Esophagus muscularis mucosa (tissue), 4 donors: ENCODE measurements around the gene EHF. TPM values are rescaled to one million over a fixed set of nuclear protein-coding genes. Genes with fewer than 3 reads are reported as not detected.

Experiments
- DNase-seq: peaks from one replicate; pipeline ENCODE4 v3.0.0-alpha.2; 2017; ENCODE audit errors: extremely low spot score
- H3K27ac ChIP-seq, 4 donors: fragments of 200-600 bp; sonication (generic); replicated peaks in 1 of 4; 1 replicate in 3 of 4; 2 replicates in 1 of 4; pipeline ENCODE4 v1.5.1; 2016 to 2019; ENCODE audit warnings: mild to moderate bottlenecking in 1 of 4
- H3K27me3 ChIP-seq, 4 donors: fragments of 200-600 bp; sonication (generic); one replicate each; pipeline versions ENCODE4 v1.5.1 to v1.6.0; 2016 to 2019
- H3K36me3 ChIP-seq, 4 donors: fragments of 200-600 bp; sonication (generic); one replicate each; pipeline ENCODE4 v1.5.1; 2016 to 2019
- H3K4me1 ChIP-seq, 4 donors: fragments of 200-600 bp; sonication (generic); one replicate each; pipeline ENCODE4 v1.5.1; 2016 to 2019
- H3K4me3 ChIP-seq, 4 donors: fragments of 200-600 bp; sonication (generic); 1 replicate in 2 of 4; 2 replicates in 2 of 4; pipeline ENCODE4 v1.5.1; 2016 to 2019; ENCODE audit warnings: mild to moderate bottlenecking in 4 of 4, moderate library complexity in 1 of 4
- H3K9me3 ChIP-seq, 4 donors: fragments of 200-600 bp; sonication (generic); 1 replicate in 3 of 4; 2 replicates in 1 of 4; pipeline ENCODE4 v1.5.1; 2016 to 2019
- EP300 ChIP-seq: sonication (generic); formaldehyde crosslinking; IDR thresholded peaks from one replicate; pipeline ENCODE4 v1.6.1; 2017; ENCODE audit warnings: antibody characterized with exemption
- POLR2A ChIP-seq: fragments of 450-650 bp; IDR thresholded peaks from one replicate; pipeline ENCODE4 v1.6.1; 2017; ENCODE audit warnings: antibody characterized with exemption, moderate library complexity, mild to moderate bottlenecking, low read depth
- POLR2AphosphoS5 ChIP-seq, 2 donors: sonication (generic); formaldehyde crosslinking; IDR thresholded peaks; one replicate each; pipeline ENCODE4 v1.6.1; 2017; ENCODE audit warnings: antibody characterized with exemption in 2 of 2
- WGBS: methylation state at CpG from one replicate; pipeline ENCODE4 v1.1.5; 2018; 5-methylcytosine and 5-hydroxymethylcytosine counted together
- intact Hi-C: fragments of 100-400 bp; cut with DNase I; formaldehyde crosslinking; loops from one replicate; pipeline ENCODE4 v1.15.1; 2023
- total RNA-seq, 4 donors: library from RNA; depleted of rRNA; stranded (reverse); fragments of >200 nt; gene quantifications; one replicate each; pipeline versions ENCODE4 v1.1.0 to v1.2.1, GENCODE V29; 2016
- TF ChIP-seq, protein P1 (sequence below), 3 experiments: fragments of 200-600 bp in 2 of 3; fragments of 450-650 bp in 1 of 3; sonication (generic) in 2 of 3; IDR thresholded peaks; one replicate each; pipeline ENCODE4 v1.5.1; 2017 to 2019; ENCODE audit warnings: antibody characterized with exemption in 3 of 3, mild to moderate bottlenecking in 2 of 3, moderate library complexity in 1 of 3

The EHF gene
- total RNA-seq, 4 donors from 2014 or later, result 0.42 to 0.52 TPM; not detected in 2

DNA sequence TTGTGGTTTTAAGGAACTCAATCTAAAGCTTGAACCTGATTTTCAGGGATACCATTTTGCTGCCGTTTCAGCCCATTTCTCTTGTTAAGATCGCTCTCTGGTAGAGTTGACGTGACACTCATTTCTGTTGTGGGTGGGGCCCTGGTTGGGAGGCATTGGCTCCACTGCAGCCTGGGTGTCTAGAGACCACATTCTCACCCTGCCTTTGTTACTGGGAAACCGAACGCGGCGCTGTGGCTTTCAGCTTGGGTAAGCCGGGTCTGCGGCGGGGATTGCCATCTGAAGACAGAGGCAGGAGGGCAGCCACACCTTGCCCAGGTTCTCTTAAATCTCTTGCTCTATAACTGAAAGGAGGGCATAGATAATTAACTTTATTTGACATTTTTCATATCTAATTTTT, 3.2 kb downstream of the EHF start:
- TF ChIP-seq POLR2AphosphoS5 (IDR thresholded peaks at IDR 0.05) (no peak), POLR2A (no peak), EP300 (no peak)
- TF ChIP-seq, protein P1, sequence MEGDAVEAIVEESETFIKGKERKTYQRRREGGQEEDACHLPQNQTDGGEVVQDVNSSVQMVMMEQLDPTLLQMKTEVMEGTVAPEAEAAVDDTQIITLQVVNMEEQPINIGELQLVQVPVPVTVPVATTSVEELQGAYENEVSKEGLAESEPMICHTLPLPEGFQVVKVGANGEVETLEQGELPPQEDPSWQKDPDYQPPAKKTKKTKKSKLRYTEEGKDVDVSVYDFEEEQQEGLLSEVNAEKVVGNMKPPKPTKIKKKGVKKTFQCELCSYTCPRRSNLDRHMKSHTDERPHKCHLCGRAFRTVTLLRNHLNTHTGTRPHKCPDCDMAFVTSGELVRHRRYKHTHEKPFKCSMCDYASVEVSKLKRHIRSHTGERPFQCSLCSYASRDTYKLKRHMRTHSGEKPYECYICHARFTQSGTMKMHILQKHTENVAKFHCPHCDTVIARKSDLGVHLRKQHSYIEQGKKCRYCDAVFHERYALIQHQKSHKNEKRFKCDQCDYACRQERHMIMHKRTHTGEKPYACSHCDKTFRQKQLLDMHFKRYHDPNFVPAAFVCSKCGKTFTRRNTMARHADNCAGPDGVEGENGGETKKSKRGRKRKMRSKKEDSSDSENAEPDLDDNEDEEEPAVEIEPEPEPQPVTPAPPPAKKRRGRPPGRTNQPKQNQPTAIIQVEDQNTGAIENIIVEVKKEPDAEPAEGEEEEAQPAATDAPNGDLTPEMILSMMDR (IDR thresholded peaks at IDR 0.05), result no peak
- WGBS, result 93% methylated on average over 10 of the region's 10 CpGs
- H3K27ac ChIP-seq, result no peak overlapping the region
- H3K27me3 ChIP-seq, result no peaks in the 10 kb centered on the region
- no peaks in the 10 kb centered on the region for H3K36me3 ChIP-seq
- no peak for DNase-seq
- intact Hi-C loops, result no loop called here
- H3K4me3 ChIP-seq, result no peak overlapping the region
- H3K9me3 ChIP-seq, result no peaks in the 10 kb centered on the region
- H3K4me1 ChIP-seq, result no peaks in the 10 kb centered on the region

DNA sequence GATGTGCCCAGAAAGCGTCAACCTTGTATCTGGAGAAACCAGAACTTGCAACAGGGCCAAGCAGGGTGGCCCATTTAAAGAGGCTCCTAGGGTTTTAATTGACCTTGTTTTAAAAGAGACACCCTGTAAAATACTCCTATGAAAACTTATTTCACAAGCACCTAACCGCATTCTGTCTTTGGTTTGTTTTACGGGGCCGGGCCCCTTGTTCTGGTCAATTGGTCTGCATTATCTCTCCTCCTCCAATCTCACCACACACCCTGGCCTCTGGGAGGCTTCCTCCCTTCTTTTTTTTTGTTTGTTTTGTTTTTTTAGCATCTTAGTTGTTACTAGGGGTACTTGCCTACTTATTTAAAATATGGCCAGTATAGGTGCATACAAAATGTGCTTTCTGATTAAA, 4.7 kb downstream of the EHF start:
- TF ChIP-seq, protein P1 (IDR thresholded peaks at IDR 0.05), result no peak
- TF ChIP-seq EP300 (no peak), POLR2A (no peak), POLR2AphosphoS5 (IDR thresholded peaks at IDR 0.05) (no peak)
- intact Hi-C loops, result no loop called here
- WGBS, result 91% methylated on average over 4 of the region's 4 CpGs
- no peak for DNase-seq
- no peaks in the 10 kb centered on the region for H3K27me3 ChIP-seq
- H3K27ac ChIP-seq, result no peak overlapping the region
- no peaks in the 10 kb centered on the region for H3K9me3 ChIP-seq
- H3K4me1 ChIP-seq, result no peaks in the 10 kb centered on the region
- no peak overlapping the region for H3K4me3 ChIP-seq
- H3K36me3 ChIP-seq, result no peaks in the 10 kb centered on the region

GRCh38 chr11:34626393-34626792, 5.5 kb downstream of the EHF start:
- Histone ChIP-seq H3K27ac (no peak overlapping the region), H3K27me3 (no peaks in the 10 kb centered on the region), H3K36me3 (no peaks in the 10 kb centered on the region), H3K4me1 (no peaks in the 10 kb centered on the region), H3K4me3 (no peak overlapping the region), H3K9me3 (no peaks in the 10 kb centered on the region)
- no peak for TF ChIP-seq POLR2AphosphoS5 (IDR thresholded peaks at IDR 0.05)
- TF ChIP-seq, protein P1 (IDR thresholded peaks at IDR 0.05), result no peak
- TF ChIP-seq EP300, result no peak
- TF ChIP-seq POLR2A, result no peak
- DNase-seq, result no peak
- intact Hi-C loops, result no loop called here

DNA sequence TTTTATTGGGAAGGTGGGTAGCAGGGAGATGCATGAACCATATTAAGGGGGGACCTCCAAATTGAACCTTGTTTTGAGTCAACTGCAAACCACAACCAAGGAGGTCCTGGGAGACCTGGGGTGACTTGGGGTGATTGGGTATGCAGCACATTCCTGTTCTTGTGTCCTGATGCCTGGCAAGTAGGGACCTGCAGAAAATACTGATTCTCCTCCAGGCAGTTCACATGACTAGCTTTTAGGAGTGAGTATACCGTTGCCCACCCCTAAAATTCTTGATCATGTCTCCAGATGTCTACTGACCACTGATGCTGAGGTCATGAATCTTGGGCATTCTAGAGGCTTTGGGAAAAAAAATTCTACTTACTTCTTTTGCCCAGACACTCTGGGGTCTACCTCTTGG, 6.3 kb downstream of the EHF start:
- no peak overlapping the region for H3K27ac ChIP-seq
- H3K27me3 ChIP-seq, result peaks cover 0 to 2% (median 0%) of the 10 kb centered on the region in 4 donors
- TF ChIP-seq POLR2AphosphoS5 (IDR thresholded peaks at IDR 0.05) (no peak), EP300 (no peak), POLR2A (no peak)
- TF ChIP-seq, protein P1 (IDR thresholded peaks at IDR 0.05), result no peak
- H3K4me3 ChIP-seq, result no peak overlapping the region
- H3K4me1 ChIP-seq, result no peaks in the 10 kb centered on the region
- 88% methylated on average over 1 of the region's 1 CpG for WGBS
- H3K9me3 ChIP-seq, result no peaks in the 10 kb centered on the region
- intact Hi-C loops, result no loop called here
- no peak for DNase-seq
- H3K36me3 ChIP-seq, result no peaks in the 10 kb centered on the region

DNA sequence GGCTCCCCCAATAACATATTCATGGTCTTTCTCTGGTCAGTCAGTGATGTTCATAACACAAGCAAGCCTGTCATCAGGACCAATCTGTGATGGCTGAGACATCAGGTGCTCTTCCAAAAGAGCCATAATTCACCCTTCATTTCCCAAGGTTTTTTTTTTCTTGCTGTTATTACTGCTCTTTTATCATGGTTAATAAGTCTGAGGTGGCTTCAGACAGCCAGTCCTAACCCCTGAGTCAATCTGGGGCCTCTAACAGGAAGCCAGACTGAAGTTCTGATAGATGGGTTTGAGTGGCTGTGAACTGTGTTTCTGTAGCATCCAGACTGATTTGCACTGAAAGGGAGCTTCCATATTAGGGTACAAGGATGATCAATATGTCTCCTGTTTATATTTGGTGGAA, 8.8 kb downstream of the EHF start:
- intact Hi-C loops, result no loop called here
- DNase-seq, result no peak
- Histone ChIP-seq H3K9me3 (no peaks in the 10 kb centered on the region), H3K36me3 (no peaks in the 10 kb centered on the region), H3K4me1 (no peaks in the 10 kb centered on the region), H3K27me3 (peaks cover 0 to 3% (median 1%) of the 10 kb centered on the region in 4 donors), H3K4me3 (no peak overlapping the region), H3K27ac (no peak overlapping the region)
- TF ChIP-seq, protein P1 (IDR thresholded peaks at IDR 0.05), result no peak
- TF ChIP-seq POLR2A, result no peak
- TF ChIP-seq POLR2AphosphoS5 (IDR thresholded peaks at IDR 0.05), result no peak
- no peak for TF ChIP-seq EP300
